ENCODE measurements around the gene SPATA9. TPM values are rescaled to one million over a fixed set of nuclear protein-coding genes. Genes with fewer than 3 reads are reported as not detected.
A peak's percentile ranks its signal among the peaks of the same experiment; 100 is the strongest.

The SPATA9 gene
- total and polyA plus RNA-seq, 2 of the 13 experiments (the other 11 are each of a cell fraction or from before 2014, with no cell fraction given): not detected

GRCh38 chr5:95684361-95684760, 1.6 kb upstream of the SPATA9 start:
- CTCF ChIA-PET (ENCODE audit: low intra/inter-chr PET ratio, low total read pairs): no interaction called here

DNA sequence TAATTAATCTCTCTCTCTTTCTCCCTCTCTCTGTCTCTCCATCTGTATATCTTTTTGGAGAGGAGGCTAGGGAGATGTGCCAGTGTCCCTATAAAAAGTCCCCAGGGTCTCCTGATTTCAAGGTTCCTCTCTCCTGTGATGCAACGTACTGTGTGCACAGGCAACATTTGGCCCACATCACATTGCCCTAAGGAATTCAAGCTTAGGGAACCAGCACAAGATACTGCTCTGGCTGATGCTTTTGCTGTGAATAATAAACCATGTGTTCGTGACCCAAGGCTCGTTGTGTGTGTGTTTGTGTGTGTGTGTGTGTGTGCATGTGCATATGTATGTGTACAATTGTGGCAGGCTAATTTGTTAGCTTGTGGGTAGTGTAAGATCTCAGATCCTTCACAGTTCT, 9.7 kb downstream of the SPATA9 start:
- no peaks in the 10 kb centered on the region for H4K20me1 ChIP-seq (ENCODE audit: insufficient read depth, low read length)
- H3K27me3 ChIP-seq (ENCODE audit: control insufficient read depth in 1 of 2, insufficient read depth in 2 of 2, low read length in 2 of 2): no peaks in the 10 kb centered on the region; a peak in 1 of 5 replicates
- CTCF ChIA-PET (ENCODE audit: low intra/inter-chr PET ratio, low total read pairs): no interaction called here
- FAIRE-seq: peak; percentile 74
- POLR2A ChIA-PET: interaction anchor here (1.7 kb wide), 1 partner anchor 26 kb away, joined by 5 read pairs; the partner anchor contains the start of gene RFESD
- H3K4me1 ChIP-seq (ENCODE audit: insufficient read depth, low read length): peaks cover 44% of the 10 kb centered on the region
- intact Hi-C loops (cut with micrococcal nuclease; ENCODE audit: unreplicated experiment) (no loop called here), in situ Hi-C loops (cut with HindIII; ENCODE audit: extremely low pct_ligation_motif_present, low pct_unique_long_range_greater_than_20kb) (no loop called here)
- H2AFZ ChIP-seq (ENCODE audit: low read length): no peak overlapping the region
- peak; percentile 73 for ATAC-seq
- BruUV-seq (replicated peaks): no TSS peak
- H3K36me3 ChIP-seq (replicated peaks in 1 of 2; ENCODE audit: control insufficient read depth in 1 of 2, insufficient read depth in 2 of 2, low read length in 2 of 2): no peaks in the 10 kb centered on the region
- H3K27ac ChIP-seq (ENCODE audit: extremely low read length, insufficient read depth, low read length): no peak overlapping the region
- WGBS (ENCODE audit: low lambda C conversion rate): 0% methylated on average over 3 of the region's 3 CpGs
- H3K9ac ChIP-seq (ENCODE audit: insufficient read depth, low read depth, low read length): no peak overlapping the region
- no peaks in the 10 kb centered on the region for H3K9me3 ChIP-seq (ENCODE audit: low read length)
- DNase-seq (ENCODE audit: low spot score): peak; percentile 14
- H3K4me3 ChIP-seq (replicated peaks in 1 of 3; ENCODE audit: insufficient read depth in 1 of 3, low read depth in 2 of 3, low read length in 3 of 3): no peak overlapping the region
- no peaks in the 10 kb centered on the region for H3K79me2 ChIP-seq (ENCODE audit: insufficient read depth, low read length)
- peak overlapping the region; percentile 32; the same call in 1 of the 2 replicates for H3K4me2 ChIP-seq (ENCODE audit: low read depth, low read length)
- TF ChIP-seq, protein P1, sequence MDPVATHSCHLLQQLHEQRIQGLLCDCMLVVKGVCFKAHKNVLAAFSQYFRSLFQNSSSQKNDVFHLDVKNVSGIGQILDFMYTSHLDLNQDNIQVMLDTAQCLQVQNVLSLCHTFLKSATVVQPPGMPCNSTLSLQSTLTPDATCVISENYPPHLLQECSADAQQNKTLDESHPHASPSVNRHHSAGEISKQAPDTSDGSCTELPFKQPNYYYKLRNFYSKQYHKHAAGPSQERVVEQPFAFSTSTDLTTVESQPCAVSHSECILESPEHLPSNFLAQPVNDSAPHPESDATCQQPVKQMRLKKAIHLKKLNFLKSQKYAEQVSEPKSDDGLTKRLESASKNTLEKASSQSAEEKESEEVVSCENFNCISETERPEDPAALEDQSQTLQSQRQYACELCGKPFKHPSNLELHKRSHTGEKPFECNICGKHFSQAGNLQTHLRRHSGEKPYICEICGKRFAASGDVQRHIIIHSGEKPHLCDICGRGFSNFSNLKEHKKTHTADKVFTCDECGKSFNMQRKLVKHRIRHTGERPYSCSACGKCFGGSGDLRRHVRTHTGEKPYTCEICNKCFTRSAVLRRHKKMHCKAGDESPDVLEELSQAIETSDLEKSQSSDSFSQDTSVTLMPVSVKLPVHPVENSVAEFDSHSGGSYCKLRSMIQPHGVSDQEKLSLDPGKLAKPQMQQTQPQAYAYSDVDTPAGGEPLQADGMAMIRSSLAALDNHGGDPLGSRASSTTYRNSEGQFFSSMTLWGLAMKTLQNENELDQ (CRISPR knock-in tag; IDR thresholded peaks at IDR 0.05; ENCODE audit: borderline replicate concordance): no peak
- no peak for TF ChIP-seq NR2F2 (IDR thresholded peaks at IDR 0.05; ENCODE audit: borderline replicate concordance, low read depth)
- no peak for TF ChIP-seq ATF6 (CRISPR knock-in tag; conservative IDR thresholded peaks at IDR 0.05)
- no peak for TF ChIP-seq ZBTB10 (CRISPR knock-in tag; IDR thresholded peaks at IDR 0.05; ENCODE audit: borderline replicate concordance)
- no peak for TF ChIP-seq GLMP (CRISPR knock-in tag; IDR thresholded peaks at IDR 0.05; ENCODE audit: borderline replicate concordance)
- TF ChIP-seq, protein P2, sequence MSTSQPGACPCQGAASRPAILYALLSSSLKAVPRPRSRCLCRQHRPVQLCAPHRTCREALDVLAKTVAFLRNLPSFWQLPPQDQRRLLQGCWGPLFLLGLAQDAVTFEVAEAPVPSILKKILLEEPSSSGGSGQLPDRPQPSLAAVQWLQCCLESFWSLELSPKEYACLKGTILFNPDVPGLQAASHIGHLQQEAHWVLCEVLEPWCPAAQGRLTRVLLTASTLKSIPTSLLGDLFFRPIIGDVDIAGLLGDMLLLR (CRISPR knock-in tag; IDR thresholded peaks at IDR 0.05): no peak

More at GRCh38 chr5:95684361-95684760, 1.6 kb upstream of the SPATA9 start:
- intact Hi-C loops (cut with micrococcal nuclease; ENCODE audit: unreplicated experiment) (no loop called here), in situ Hi-C loops (cut with HindIII; ENCODE audit: extremely low pct_ligation_motif_present, low pct_unique_long_range_greater_than_20kb) (no loop called here)
- no peak for TF ChIP-seq AGO1 (IDR thresholded peaks at IDR 0.05; ENCODE audit: low read depth, low read length, poor library complexity, severe bottlenecking)
- TF ChIP-seq ZNF660 (CRISPR knock-in tag; IDR thresholded peaks at IDR 0.05; ENCODE audit: borderline replicate concordance, low read depth): no peak
- no peak for TF ChIP-seq ZNF263 (CRISPR knock-in tag; IDR thresholded peaks at IDR 0.05)
- no peak for TF ChIP-seq ZNF530 (CRISPR knock-in tag; IDR thresholded peaks at IDR 0.05; ENCODE audit: low read depth)
- no peak for TF ChIP-seq ZNF30 (CRISPR knock-in tag; IDR thresholded peaks at IDR 0.05)
- Histone ChIP-seq H3K27ac (ENCODE audit: extremely low read length, insufficient read depth, low read length) (no peak overlapping the region), H3K27me3 (ENCODE audit: control insufficient read depth in 1 of 2, insufficient read depth in 2 of 2, low read length in 2 of 2) (peaks cover 0 to 16% of the 10 kb centered on the region in 2 experiments; a peak in 2 of 5 replicates), H3K4me3 (replicated peaks in 1 of 3; ENCODE audit: insufficient read depth in 1 of 3, low read depth in 2 of 3, low read length in 3 of 3) (no peak overlapping the region), H3K4me1 (ENCODE audit: insufficient read depth, low read length) (no peaks in the 10 kb centered on the region), H3K9ac (ENCODE audit: insufficient read depth, low read depth, low read length) (no peak overlapping the region), H2AFZ (ENCODE audit: low read length) (no peak overlapping the region), H3K36me3 (replicated peaks in 1 of 2; ENCODE audit: control insufficient read depth in 1 of 2, insufficient read depth in 2 of 2, low read length in 2 of 2) (no peaks in the 10 kb centered on the region), H3K9me3 (ENCODE audit: low read length) (no peaks in the 10 kb centered on the region), H3K79me2 (ENCODE audit: insufficient read depth, low read length) (no peaks in the 10 kb centered on the region), H3K4me2 (ENCODE audit: low read depth, low read length) (no peak overlapping the region), H4K20me1 (ENCODE audit: insufficient read depth, low read length) (no peaks in the 10 kb centered on the region)
- DNase-seq (ENCODE audit: low spot score) (no peak), FAIRE-seq (no peak), ATAC-seq (no peak)
- WGBS (ENCODE audit: low lambda C conversion rate): 2% methylated on average over 2 of the region's 2 CpGs
- no TSS peak for BruUV-seq (replicated peaks)
- POLR2A ChIA-PET: no interaction called here
